Muscle of back (tissue), 13 donors: Measurements from ENCODE around the gene ARL6IP5. TPM values are rescaled to one million over a fixed set of nuclear protein-coding genes. Genes with fewer than 3 reads are reported as not detected.

Experiments used
- DNase-seq, 3 donors: peaks; one replicate each; pipeline versions ENCODE4 v3.0.0 to v3.0.0-alpha.2; 2013
- long read RNA-seq, 9 donors: transcript quantifications; one replicate each; lab custom pipeline, GENCODE V29; 2026
- polyA plus RNA-seq, 10 donors: library from polyadenylated mRNA; unstranded; fragments of 120-200 nt; gene quantifications; one replicate each; pipeline ENCODE4 v1.2.1, GENCODE V29; 2013; ENCODE audit not compliant: insufficient read length in 10 of 10

ARL6IP5 gene, protein sequence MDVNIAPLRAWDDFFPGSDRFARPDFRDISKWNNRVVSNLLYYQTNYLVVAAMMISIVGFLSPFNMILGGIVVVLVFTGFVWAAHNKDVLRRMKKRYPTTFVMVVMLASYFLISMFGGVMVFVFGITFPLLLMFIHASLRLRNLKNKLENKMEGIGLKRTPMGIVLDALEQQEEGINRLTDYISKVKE
- 100 to 1,000 TPM in 9 of 10 donors, 10 to 100 TPM in 1; 96.4 to 139 (median 128) TPM for polyA plus RNA-seq
- long read RNA-seq, donor 1, transcript ARL6IP5-201 (3 exons, 2,101 nt): major isoform, 79 of 97 reads
- long read RNA-seq, donor 1, partial matches to known transcripts: 15 of 97 reads
- long read RNA-seq, donor 1, other reads (novel, unspliced or antisense): 0 of 97 reads
- long read RNA-seq, donor 2, transcript ARL6IP5-201 (3 exons, 2,101 nt): major isoform, 74 of 111 reads
- long read RNA-seq, donor 2, partial matches to known transcripts: 36 of 111 reads
- long read RNA-seq, donor 2, other reads (novel, unspliced or antisense): 0 of 111 reads
- long read RNA-seq, donor 3: 0 reads
- long read RNA-seq, donor 4, transcript ARL6IP5-201 (3 exons, 2,101 nt): major isoform, 73 of 141 reads
- long read RNA-seq, donor 4, partial matches to known transcripts: 64 of 141 reads
- long read RNA-seq, donor 4, other reads (novel, unspliced or antisense): 0 of 141 reads
- long read RNA-seq, donor 5, transcript ARL6IP5-201 (3 exons, 2,101 nt): major isoform, 90 of 91 reads
- long read RNA-seq, donor 5, partial matches to known transcripts: 0 of 91 reads
- long read RNA-seq, donor 5, other reads (novel, unspliced or antisense): 0 of 91 reads
- long read RNA-seq, donor 6, transcript ARL6IP5-201 (3 exons, 2,101 nt): major isoform, 108 of 544 reads
- long read RNA-seq, donor 6, partial matches to known transcripts: 291 of 544 reads
- long read RNA-seq, donor 6, other reads (novel, unspliced or antisense): 145 of 544 reads
- long read RNA-seq, donor 7, transcript ARL6IP5-201 (3 exons, 2,101 nt): major isoform, 48 of 75 reads
- long read RNA-seq, donor 7, partial matches to known transcripts: 26 of 75 reads
- long read RNA-seq, donor 7, other reads (novel, unspliced or antisense): 0 of 75 reads
- long read RNA-seq, donor 8, transcript ARL6IP5-201 (3 exons, 2,101 nt): major isoform, 57 of 134 reads
- long read RNA-seq, donor 8, partial matches to known transcripts: 74 of 134 reads
- long read RNA-seq, donor 8, other reads (novel, unspliced or antisense): 0 of 134 reads
- long read RNA-seq, donor 9, transcript ARL6IP5-201 (3 exons, 2,101 nt): major isoform, 10 of 10 reads
- long read RNA-seq, donor 9, partial matches to known transcripts: 0 of 10 reads
- long read RNA-seq, donor 9, other reads (novel, unspliced or antisense): 0 of 10 reads

DNA sequence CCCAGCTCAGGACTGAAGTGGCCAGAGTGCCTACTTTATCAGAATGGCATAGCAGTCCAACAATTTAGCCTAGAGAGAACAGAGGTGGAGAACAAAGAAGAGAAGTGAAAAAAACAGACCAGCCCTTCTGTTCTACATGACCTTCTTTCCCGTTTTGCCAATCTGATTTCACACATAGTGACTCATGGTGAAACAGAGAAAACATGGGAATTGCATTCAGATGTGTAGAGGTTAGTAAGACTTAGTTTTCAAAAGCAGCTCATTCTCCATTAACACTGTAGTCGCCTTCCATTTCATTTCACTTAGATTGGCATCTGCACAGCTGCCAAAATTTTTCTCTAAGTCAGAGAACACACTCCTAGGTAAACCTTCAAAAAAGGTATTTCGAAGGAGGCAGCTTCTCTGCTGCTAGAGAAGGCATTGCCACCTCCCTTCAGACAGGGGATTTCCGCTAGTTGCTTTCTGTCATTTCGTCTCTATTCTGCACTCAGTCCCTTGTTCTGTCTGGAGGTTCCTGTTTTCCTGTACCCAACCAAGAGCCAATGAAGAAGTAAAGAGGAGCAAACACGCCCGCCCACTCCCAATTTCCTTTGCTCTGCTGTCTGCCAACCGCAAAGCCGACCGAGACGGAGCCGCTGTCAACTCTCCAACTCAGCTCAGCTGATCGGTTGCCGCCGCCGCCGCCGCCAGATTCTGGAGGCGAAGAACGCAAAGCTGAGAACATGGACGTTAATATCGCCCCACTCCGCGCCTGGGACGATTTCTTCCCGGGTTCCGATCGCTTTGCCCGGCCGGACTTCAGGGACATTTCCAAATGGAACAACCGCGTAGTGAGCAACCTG, at the start of gene ARL6IP5:
Gene ARL6IP5 (plus strand): TSS at position 612 of the 842 bp plus-strand sequence. CDS start 111 bp downstream, at position 723.
- DNase-seq: peak; percentile 94 to 97 (median 96)

DNA sequence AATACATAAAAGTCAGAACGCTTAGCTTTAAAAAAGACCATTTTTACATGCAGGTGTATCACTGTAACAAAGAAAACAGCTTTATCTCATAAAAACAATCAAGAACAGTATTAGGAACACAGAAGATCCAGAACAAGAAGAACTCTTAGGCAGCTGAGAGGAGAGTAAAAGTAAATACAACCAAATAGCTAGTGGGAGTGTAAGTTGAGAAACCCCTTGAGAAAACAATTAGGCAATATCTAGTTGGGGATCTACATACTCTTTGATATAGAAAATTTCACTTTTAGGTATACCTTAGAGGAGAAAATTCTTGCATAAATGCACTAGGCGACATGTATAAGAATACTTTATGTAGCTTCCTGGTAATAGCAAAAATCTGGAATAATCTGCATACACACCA, 40.1 kb upstream of the ARL6IP5 start:
- DNase-seq: no peak

DNA sequence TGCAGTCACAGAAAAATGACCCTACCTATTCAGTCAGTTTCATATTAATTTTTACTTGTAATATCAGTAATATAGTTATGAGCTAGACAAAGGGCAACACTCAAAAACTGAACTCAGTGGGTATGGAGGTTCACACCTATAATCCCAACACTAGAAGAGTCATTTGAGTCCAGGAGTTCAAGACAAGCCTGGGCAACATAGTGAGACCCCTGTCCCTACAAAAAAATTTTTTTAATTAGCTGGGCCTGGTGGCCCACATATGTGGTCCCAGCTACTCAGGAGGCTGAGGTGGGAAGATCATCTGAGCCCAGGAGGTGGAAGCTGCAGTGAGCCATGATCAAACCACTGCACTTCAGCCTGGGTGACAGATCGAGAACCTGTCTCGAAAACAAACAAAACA, 35.7 kb upstream of the ARL6IP5 start:
- DNase-seq: no peak

DNA sequence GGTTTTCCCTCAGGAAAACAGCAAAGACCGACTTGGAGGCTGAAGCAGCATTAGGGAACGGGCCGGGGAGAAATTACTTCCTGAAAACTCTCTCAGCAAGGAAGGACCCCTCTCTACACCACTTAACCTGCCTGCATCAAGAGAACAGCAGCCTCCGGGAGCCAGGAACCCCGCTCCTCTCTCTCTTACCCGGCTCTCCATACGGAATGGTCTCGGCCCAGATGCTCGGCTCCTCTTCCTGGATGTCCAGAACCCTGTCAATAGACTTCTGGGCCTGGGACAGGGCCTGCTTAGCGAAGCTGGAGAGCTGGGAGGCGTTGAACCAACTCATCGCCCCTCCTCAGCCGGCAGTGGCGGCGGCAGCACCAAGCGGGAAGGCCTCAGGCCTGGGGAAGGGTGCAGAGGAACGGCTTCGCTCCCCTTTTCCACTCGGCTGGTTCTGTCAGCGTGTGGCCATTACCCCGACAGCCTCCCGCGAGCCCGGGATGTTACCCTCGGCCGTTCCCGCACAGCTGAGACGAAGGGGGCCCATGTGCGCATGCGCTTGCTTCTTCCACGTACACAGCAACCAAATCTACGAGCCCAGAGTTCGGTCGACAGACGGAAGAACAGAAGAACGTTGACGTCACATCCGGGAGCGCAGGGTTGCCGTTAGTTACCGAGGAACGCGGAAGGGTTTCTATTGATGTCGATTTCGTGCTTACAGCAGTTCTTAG, 32.8 kb upstream of the ARL6IP5 start, which contains the start of gene TMF1:
Gene TMF1 (minus strand): TSS at position 578 of the 716 bp plus-strand sequence. CDS start 247 bp downstream, at position 331.
- DNase-seq: peak; percentile 99 to 100 (median 99)

DNA sequence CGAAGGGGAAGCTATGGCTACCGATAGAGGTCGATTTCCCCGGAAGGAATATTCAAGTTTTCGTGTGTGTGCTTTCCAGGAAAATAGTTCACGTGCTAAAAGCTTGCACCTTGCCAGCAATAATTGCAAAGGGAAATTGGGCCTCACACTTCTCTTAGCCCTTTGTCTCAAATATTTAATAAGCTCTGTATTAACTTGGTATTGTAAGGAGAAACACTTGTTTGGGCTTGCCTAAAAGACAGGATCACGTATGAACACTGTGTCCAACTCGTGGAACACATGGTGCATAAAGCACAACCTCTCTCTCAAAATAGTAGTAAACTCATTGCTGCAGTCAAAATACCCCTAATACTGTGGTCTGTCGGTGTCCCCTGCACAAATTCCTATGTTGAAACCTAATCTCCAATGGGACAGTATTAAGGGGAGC, 32.3 kb upstream of the ARL6IP5 start:
- DNase-seq: no peak

DNA sequence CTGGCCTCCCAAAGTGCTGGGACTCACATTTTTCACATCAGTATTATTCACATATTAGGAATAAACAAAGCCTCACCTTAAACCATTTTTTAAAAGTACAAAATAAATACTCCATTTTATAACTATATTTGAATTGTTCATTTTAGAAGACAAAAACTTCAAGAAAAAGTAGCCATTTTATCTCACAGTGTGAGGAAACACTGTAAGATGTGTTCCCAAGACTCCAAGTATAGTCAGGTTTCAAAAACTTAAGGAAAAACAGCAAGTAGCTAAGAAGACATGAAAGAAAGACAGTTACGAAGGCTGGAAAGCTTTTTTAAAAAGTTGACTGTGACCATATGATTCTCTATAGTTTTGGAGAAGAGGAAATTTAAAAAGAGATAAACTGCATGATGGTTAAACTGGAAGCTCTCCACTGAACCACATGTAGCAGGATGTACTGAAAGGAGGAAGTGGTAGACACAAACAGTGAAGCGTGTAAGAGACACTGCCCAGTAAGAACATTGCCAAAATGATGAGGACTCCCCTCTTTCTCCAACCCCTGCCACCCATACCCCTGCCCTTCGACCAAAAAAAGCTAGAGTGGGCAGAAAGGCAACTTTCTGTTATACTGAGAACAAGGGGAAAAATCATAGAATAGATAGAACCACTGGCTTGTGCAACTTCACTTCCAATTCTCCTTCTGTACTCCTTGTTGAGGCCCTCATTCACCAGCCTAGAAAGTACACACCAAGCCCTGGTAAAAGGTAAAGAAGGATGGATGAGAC, 26.4 kb upstream of the ARL6IP5 start:
- no peak for DNase-seq

DNA sequence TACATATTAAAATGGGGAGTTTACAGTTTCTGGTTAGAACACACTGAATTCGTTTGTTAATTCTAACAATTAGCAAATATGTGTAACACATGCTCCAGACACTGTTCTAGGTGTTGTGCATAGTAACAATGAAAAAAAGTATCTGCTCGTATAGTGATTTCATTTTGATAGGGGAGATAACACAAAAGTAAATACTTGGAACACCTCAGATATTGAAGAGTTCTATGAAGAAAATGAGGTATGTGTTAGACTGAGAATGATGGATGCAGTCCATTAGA, 25.9 kb upstream of the ARL6IP5 start:
- no peak for DNase-seq

DNA sequence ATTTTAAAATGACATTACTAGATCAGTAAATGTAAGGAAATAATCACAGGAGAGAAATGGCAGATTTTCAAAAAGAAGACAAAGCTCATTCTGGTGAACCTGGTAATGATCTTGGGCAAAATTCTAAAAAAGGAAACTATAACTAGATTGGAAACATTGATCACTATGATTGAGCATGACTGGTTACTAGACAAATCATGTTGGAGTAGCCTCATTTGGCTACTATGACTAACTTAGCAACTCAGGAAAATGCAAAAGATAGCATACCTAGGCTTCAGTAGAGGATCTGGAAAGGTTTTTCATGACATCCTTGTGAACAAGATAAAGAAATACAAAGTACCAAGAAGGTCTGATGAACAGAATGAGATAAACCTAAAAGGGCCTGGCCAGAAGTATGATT, 25.0 kb upstream of the ARL6IP5 start:
- DNase-seq: no peak

DNA sequence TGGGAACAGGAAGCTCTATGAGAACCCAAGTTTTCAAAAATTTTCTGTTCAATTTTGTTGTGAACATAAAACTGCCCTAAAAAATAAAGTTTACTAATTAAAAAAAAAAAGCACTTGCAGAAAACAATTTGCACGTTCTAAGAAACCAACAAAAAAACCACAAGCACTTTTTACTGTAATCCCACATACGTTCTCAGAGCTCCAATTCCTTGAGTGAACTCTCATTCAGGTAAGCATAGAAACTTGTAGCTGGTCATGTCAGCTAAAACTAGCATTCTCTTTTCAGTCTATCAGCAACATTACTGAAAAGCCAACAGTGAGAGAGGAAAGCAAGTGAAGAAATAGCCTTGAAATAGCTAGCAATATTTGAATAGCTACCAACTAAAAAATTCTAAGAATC, 21.1 kb upstream of the ARL6IP5 start:
- no peak for DNase-seq

DNA sequence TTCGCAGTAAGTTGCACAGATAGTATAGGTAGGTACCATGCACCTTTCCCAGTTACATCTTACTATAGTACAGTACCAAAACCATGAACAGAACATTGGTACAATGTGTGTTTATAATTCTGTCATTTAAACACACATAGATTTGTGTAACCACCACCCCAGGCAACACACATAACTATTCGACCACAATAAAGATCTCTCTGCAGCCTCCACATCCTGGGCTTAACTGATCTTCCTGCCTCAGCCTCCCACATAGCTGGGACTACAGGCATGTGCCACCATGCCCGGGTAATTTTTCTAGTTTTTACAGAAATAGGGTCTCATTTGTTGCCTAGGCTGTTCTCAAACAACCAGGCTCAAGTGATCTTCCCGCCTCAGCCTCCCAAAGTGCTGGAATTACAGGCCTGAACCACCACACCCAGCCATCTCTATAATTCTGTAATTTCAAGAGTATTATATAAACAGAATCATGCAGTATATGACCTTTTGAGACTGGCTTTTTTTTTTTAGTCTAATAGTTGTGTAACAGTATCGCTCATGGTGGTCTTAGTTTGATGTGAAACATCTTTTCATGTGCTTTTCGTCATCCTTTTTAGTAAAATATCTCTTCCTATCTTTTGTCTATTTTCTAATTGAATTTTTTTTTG, 19.3 kb upstream of the ARL6IP5 start:
- DNase-seq: no peak

DNA sequence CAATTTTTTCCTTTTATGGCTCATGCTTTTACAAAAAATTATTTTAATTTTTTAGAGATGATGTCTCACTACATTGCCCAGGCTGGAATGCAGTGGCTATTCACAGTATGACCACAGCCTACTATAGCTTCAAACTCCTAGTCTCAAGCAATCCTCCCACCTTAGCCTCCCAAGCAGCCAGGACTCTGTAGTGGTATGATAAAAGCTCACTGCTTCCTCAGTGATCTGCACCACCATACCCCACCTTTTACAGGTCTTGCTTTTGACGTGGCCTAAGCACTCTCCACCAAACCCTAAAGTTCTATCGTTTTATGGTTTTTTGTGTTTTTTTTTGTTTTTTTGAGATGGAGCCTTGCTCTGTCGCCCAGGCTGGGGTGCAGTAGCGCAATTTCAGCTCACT, 18.6 kb upstream of the ARL6IP5 start:
- DNase-seq: no peak

DNA sequence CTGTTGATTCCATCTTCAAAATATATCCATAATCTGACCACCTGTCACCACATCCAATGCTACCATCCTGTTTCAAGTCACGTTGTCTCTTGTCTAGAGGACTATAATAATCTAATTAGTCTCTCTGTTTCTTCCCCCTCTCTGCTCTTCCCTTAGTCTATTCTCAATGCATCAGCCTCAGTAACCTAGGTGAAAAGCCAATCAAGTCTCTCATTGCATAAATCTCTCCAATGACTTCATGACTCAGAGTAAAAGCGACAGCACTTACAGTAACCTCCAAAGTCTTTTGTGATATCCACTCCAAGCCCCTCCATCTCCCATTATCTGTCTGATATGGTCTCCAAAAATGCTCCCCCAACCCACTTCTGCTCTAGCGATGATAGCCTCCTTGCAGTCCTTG, 11.8 kb upstream of the ARL6IP5 start:
- no peak for DNase-seq

DNA sequence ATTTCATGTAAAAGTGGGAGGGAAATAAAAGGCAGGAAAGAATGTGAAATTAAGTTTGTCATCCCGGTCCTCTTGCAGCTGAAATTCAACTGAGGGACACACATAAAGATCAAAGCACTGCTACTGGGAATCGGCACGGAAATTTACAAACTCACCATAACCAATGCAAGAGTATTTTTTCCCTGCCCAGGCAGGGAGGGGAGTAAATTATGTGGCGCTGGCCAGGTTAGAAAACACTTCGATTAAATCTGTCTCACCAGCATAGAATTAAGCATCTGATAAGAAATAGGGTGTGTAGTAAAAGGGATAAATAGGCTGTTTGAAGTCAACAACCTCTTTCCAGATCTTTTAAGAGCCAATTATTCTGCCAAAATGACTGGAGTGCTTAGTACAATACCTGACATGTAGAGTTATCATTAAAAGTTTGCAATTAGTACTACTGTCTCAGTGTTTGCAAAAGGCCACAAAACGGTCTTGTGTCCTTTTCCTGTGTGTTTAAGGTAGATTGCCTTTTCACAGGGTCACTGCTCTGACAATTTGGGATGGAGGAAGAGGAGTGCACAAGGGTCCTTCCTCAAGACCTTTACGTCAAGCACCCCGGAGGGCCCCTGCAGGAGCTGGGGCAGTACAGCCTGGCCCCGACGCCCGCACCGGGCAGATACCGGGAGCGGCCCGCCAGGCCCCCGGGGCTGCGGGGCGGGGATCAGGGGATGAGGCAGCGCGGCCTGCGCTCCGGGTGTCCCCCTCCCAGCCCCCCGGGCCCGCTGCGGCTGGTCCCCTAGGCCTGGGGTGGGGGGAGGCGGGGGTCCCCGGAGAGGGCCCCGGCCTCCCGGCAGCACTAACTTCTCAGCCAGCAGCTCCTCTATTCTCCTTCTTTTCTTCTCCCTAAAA, 5.2 kb upstream of the ARL6IP5 start:
- peak in 1 of 3 donors; percentile 51 for DNase-seq

DNA sequence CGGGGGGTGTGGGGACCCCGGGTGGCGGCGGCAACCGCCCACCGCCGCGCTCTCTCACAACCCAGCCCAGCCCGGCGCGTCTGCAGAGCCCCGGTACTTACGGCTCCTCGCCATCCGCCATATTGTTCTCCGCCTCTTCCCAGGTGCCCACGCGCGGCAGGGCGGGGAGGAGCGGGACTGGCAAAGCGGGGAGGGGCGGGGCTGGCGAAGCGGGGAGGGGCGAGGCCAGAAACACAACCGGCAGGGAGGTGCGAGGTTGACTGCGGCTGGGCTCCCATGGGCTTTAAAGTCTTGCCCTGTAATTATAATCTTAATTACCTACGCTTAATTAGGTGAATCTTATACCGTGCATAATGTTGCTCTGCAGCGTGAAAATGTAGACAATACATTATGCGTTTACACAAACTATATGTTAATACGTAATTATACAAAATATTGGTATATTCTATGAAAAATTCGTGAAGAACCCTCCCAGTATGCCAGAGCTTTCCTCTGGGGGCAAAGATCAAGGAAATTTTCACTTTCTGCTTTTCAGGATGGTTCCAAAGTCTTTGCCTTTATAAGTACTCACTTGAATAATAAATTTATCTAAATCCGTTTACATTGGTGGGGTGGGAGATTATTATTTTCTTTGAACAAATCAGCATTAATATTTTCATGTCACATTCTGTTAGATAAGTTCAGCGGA, 4.4 kb upstream of the ARL6IP5 start, which contains the start of gene UBA3:
Gene UBA3 (minus strand): TSS at position 133 of the 688 bp plus-strand sequence. CDS start 12 bp downstream, at position 121.
- DNase-seq: peak; percentile 86 to 93 (median 87)

DNA sequence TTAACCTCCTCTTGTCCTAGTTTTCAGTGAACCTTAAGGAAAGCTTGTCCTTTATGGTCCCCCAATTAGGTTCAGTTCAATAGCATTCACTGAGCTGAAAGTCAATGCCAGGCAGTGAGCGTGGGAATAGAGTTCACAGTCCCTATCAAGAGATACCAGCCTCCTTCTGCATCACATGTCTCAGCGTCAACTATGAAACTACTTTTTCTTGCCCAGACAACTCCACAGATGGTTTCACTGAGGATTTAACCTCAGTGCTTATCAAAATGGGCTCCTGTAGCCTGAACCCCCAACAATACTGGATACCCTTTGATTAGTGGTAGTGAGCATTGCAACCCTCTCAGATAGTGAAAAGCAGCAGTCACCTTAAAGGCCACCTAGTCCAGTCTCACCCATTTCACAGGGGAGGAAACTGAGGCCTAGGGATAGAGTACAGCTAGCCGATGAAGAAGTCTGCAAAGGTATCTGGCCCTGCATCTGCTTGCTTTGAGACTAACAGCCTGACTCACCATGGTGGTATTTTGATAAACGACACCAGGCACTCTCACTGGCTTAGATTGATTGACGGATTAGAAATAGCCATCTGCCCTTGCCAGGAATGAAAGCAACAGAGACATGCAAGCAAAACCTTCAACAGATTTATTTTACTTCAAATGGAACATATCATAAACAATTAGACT, 3.0 kb upstream of the ARL6IP5 start:
- peak in 1 of 3 donors; percentile 47 for DNase-seq

DNA sequence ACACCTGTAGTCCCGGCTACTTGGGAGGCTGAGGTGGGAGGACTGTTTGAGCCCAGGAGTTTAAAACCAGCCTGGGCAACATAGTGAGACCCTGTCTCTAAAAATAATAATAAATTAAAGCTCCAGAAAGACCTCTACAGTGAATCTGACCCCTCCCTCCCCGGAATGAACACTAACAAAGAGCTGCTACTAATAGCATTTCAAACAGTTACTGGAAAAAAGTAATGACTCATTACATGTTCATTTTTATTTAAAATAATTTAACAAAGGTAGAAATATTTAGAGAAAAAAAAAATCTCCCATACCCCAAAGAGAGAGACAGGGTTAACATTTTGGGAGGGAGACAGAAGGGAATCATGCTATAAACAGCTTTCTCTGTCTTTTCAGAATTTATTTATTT, 2.4 kb upstream of the ARL6IP5 start:
- no peak for DNase-seq
